ENCODE data around the gene SMARCA5. TPM values are rescaled to one million over a fixed set of nuclear protein-coding genes. Genes with fewer than 3 reads are reported as not detected.

Gene SMARCA5
- total RNA-seq, 1 experiment from 2014 or later: 107 TPM

GRCh38 chr4:143558823-143559756 lies 45.6 kb downstream of the SMARCA5 start:
- Histone ChIP-seq H2BK20ac (ENCODE audit: low read depth, low read length, poor library complexity, severe bottlenecking) (no peak overlapping the region), H3K56ac (ENCODE audit: insufficient read length, low read depth, low read length) (no peak overlapping the region), H4K8ac (replicated peaks; ENCODE audit: insufficient read length, low read depth, low read length) (no peak overlapping the region), H3K14ac (ENCODE audit: insufficient read depth, low read length) (peak overlapping the region; percentile 93; the same call in 1 of the 2 replicates), H3K23ac (ENCODE audit: insufficient read length, low read depth, low read length) (no peak overlapping the region), H3K4me1 (ENCODE audit: insufficient read depth, low read length) (no peaks in the 10 kb centered on the region), H4K91ac (ENCODE audit: insufficient read length, low read depth, low read length) (no peak overlapping the region), H3K18ac (ENCODE audit: insufficient read length, low read depth, low read length) (peak overlapping the region; percentile 68), H3K9me3 (ENCODE audit: control insufficient read depth, low read depth, low read length) (no peaks in the 10 kb centered on the region), H2BK12ac (ENCODE audit: insufficient read length, low read depth, low read length) (no peak overlapping the region), H2BK5ac (ENCODE audit: insufficient read length, low read length) (no peak overlapping the region), H3K23me2 (ENCODE audit: insufficient read length, low read depth, low read length, poor library complexity, severe bottlenecking) (peaks cover 5% of the 10 kb centered on the region), H3K9ac (ENCODE audit: extremely low read depth, insufficient read length, low read length) (peak overlapping the region; percentile 40), H3K79me2 (ENCODE audit: insufficient read depth, low read length) (no peaks in the 10 kb centered on the region), H2BK15ac (ENCODE audit: low read depth, low read length) (no peak overlapping the region), H3K27me3 (ENCODE audit: insufficient read depth, low read length) (no peaks in the 10 kb centered on the region), H3K79me1 (ENCODE audit: insufficient read depth, low read depth, low read length, poor library complexity, severe bottlenecking) (no peaks in the 10 kb centered on the region), H3T11ph (ENCODE audit: low read length) (no peak overlapping the region), H3K4me2 (ENCODE audit: insufficient read depth, insufficient read length, low read length) (peak overlapping the region; percentile 28), H2AFZ (ENCODE audit: low read length) (peak overlapping the region; percentile 82), H3K27ac (ENCODE audit: insufficient read length, low read depth, low read length) (no peak overlapping the region), H4K5ac (ENCODE audit: insufficient read length, low read depth, low read length) (no peak overlapping the region), H2AK5ac (ENCODE audit: insufficient read length, low read length) (no peak overlapping the region), H3K4ac (ENCODE audit: low read depth, low read length) (no peak overlapping the region), H2BK120ac (ENCODE audit: low read depth, low read length, poor library complexity, severe bottlenecking) (no peak overlapping the region), H4K20me1 (ENCODE audit: control insufficient read depth, insufficient read depth, insufficient read length) (no peaks in the 10 kb centered on the region)
- Mint-ChIP-seq H3K27ac (peak overlapping the region in 1 of 3 experiments; percentile 85; a peak in 2 of 7 replicates), H3K9me3 (peaks cover 0 to 2% of the 10 kb centered on the region in 2 experiments; a peak in 2 of 5 replicates), H3K36me3 (ENCODE audit: insufficient read depth in 1 of 3, low read depth in 3 of 3) (peaks cover 0 to 12% (median 5%) of the 10 kb centered on the region in 3 experiments; a peak in 4 of 7 replicates), H3K4me1 (peaks cover 2 to 6% of the 10 kb centered on the region in 2 experiments), H3K27me3 (ENCODE audit: low read depth) (no peaks in the 10 kb centered on the region), H3K4me3 (no peak overlapping the region; a peak in 1 of 5 replicates)
- TF ChIP-seq CTCF (conservative IDR thresholded peaks at IDR 0.05): peak; percentile 81
- DNase-seq: peak; percentile 93
- no CpG with 5 or more reads among the region's 57 CpGs for WGBS (ENCODE audit: extremely low coverage, insufficient read length, low lambda C conversion rate)

All from H9 (cell line).